OCI-LY7 (cell line): ENCODE measurements around the gene CSNK2A2. TPM values are rescaled to one million over a fixed set of nuclear protein-coding genes. Genes with fewer than 3 reads are reported as not detected.

ENCODE experiments used
- BruUV-seq: library from RNA; stranded (reverse); fragments of 400-500 nt; replicated peaks from 2 replicates; lab custom pipeline; 2021; lab: Mats Ljungman, UMichigan
- CTCF ChIA-PET: fragments of 300-600 bp; sonication (Branson Sonifier 250); formaldehyde crosslinking; loops from one replicate; lab custom pipeline; 2022; ENCODE audit warnings: antibody characterized with exemption; ENCODE audit not compliant: unreplicated experiment; lab: Charles Lee
- POLR2A ChIA-PET: fragments of 300-600 bp; sonication (Branson Sonifier 250); formaldehyde crosslinking; loops from one replicate; lab custom pipeline; 2022; ENCODE audit warnings: antibody characterized with exemption; lab: Charles Lee
- DNase-seq: peaks from one replicate; pipeline ENCODE4 v3.0.0-alpha.2; 2015; ENCODE audit warnings: low spot score
- H2AFZ ChIP-seq: fragments of 200-600 bp; sonication (generic), shearing (Covaris generic); 2 replicates; pipeline ENCODE4 v1.6.1; 2014; ENCODE audit warnings: mild to moderate bottlenecking, antibody characterized with exemption, low read length, moderate library complexity
- H3K27ac ChIP-seq: fragments of 200-600 bp; sonication (generic); 2 replicates; pipeline ENCODE4 v1.5.1; 2014; ENCODE audit warnings: mixed run types, low read depth, mild to moderate bottlenecking, moderate library complexity, low read length, inconsistent platforms; ENCODE audit not compliant: poor library complexity, severe bottlenecking
- H3K36me3 ChIP-seq: fragments of 200-600 bp; sonication (generic); 2 replicates; pipeline ENCODE4 v1.6.1; 2014; ENCODE audit warnings: mild to moderate bottlenecking, antibody characterized with exemption, low read length, moderate library complexity, mixed read lengths; ENCODE audit not compliant: insufficient read depth
- H3K4me1 ChIP-seq: fragments of 200-600 bp; sonication (generic); 2 replicates; pipeline ENCODE4 v1.5.1; 2014; ENCODE audit warnings: mild to moderate bottlenecking, low read length; ENCODE audit not compliant: insufficient read depth, poor library complexity, severe bottlenecking
- H3K4me2 ChIP-seq: fragments of 200-600 bp; sonication (generic); 2 replicates; pipeline ENCODE4 v1.6.1; 2014; ENCODE audit warnings: mild to moderate bottlenecking, low read length
- H3K4me3 ChIP-seq: fragments of 200-600 bp; sonication (generic); 2 replicates; pipeline ENCODE4 v1.5.1; 2014; ENCODE audit warnings: mild to moderate bottlenecking, low read depth, low read length; ENCODE audit not compliant: poor library complexity, severe bottlenecking
- H3K79me2 ChIP-seq: fragments of 200-600 bp; sonication (generic); 2 replicates; pipeline ENCODE4 v1.6.1; 2016; ENCODE audit warnings: low read depth, mild to moderate bottlenecking, low read length, moderate library complexity, mixed read lengths; ENCODE audit not compliant: insufficient read depth
- H3K9me2 ChIP-seq: fragments of 200-600 bp; sonication (generic); 2 replicates; pipeline ENCODE4 v1.6.1; 2016; ENCODE audit warnings: mild to moderate bottlenecking, low read length, mixed read lengths; ENCODE audit not compliant: insufficient read depth
- H3K9me3 ChIP-seq: fragments of 200-600 bp; sonication (generic); 2 replicates; pipeline ENCODE4 v1.6.1; 2014; ENCODE audit warnings: mild to moderate bottlenecking, mixed run types, low read length, mixed read lengths
- H4K20me1 ChIP-seq: fragments of 200-600 bp; sonication (generic); 2 replicates; pipeline ENCODE4 v1.6.1; 2014; ENCODE audit warnings: mild to moderate bottlenecking, antibody characterized with exemption, low read length, moderate library complexity, mixed read lengths; ENCODE audit not compliant: insufficient read depth
- EZH2phosphoT487 ChIP-seq: fragments of 200-600 bp; sonication (generic); IDR thresholded peaks from 2 replicates; pipeline ENCODE4 v1.6.1; 2018; ENCODE audit warnings: low read depth, borderline replicate concordance, mild to moderate bottlenecking, mixed run types, antibody characterized with exemption, low read length, moderate library complexity, mixed read lengths
- intact Hi-C: fragments of 100-400 bp; cut with micrococcal nuclease; formaldehyde crosslinking; loops from one replicate; pipeline ENCODE4 v1.10.0; 2022; ENCODE audit not compliant: unreplicated experiment
- total RNA-seq, 2 experiments: library from RNA; depleted of rRNA in 1 of 2; stranded (reverse); fragments of >200 nt in 1 of 2; shearing (Covaris generic) in 1 of 2; gene quantifications; 2 replicates each; pipeline ENCODE4 v1.2.3, GENCODE V29; 2014 to 2022
- TF ChIP-seq, protein P1 (sequence below): fragments of 200-600 bp; sonication (generic); conservative IDR thresholded peaks from 2 replicates; pipeline ENCODE4 v1.5.1; 2014; ENCODE audit warnings: mild to moderate bottlenecking, antibody characterized with exemption, low read length, moderate library complexity, mixed read lengths

CSNK2A2 gene
- total RNA-seq, 2 experiments from 2014 or later = 28.7 to 106 TPM

DNA sequence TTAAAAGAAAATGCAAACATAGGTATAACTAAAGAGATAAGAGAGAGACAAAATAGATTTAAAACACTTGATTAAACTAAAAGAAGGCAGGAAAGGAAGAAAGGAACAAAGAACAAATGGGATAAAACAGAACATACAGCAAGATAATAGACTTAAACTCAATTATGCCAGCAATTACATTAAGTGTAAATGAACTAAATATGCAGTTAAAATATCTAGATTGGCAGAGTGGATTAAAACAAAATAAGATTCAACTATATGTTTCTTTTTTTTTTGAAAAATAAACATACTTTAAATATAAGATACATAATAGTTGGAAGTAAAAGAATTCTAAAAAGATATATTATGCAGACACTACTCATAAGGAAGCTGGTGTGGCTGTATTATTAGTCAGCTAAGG, 59.1 kb downstream of the CSNK2A2 start:
- Histone ChIP-seq H3K79me2 (no peaks in the 10 kb centered on the region; the same call in 1 of the 2 replicates), H3K4me3 (no peak overlapping the region), H3K4me1 (no peaks in the 10 kb centered on the region), H3K36me3 (0 out of 2 replicates have a peak, but pooled peaks cover 2% of the 10 kb centered on the region), H2AFZ (no peak overlapping the region), H3K9me3 (peaks cover 21% of the 10 kb centered on the region), H3K27ac (no peak overlapping the region), H4K20me1 (no peaks in the 10 kb centered on the region), H3K4me2 (no peak overlapping the region), H3K9me2 (no peaks in the 10 kb centered on the region)
- CTCF ChIA-PET = no interaction called here
- DNase-seq = no peak
- no peak for TF ChIP-seq EZH2phosphoT487
- TF ChIP-seq, protein P1, sequence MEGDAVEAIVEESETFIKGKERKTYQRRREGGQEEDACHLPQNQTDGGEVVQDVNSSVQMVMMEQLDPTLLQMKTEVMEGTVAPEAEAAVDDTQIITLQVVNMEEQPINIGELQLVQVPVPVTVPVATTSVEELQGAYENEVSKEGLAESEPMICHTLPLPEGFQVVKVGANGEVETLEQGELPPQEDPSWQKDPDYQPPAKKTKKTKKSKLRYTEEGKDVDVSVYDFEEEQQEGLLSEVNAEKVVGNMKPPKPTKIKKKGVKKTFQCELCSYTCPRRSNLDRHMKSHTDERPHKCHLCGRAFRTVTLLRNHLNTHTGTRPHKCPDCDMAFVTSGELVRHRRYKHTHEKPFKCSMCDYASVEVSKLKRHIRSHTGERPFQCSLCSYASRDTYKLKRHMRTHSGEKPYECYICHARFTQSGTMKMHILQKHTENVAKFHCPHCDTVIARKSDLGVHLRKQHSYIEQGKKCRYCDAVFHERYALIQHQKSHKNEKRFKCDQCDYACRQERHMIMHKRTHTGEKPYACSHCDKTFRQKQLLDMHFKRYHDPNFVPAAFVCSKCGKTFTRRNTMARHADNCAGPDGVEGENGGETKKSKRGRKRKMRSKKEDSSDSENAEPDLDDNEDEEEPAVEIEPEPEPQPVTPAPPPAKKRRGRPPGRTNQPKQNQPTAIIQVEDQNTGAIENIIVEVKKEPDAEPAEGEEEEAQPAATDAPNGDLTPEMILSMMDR = no peak
- intact Hi-C loops = no loop called here
- POLR2A ChIA-PET = no interaction called here
- BruUV-seq = no TSS peak

DNA sequence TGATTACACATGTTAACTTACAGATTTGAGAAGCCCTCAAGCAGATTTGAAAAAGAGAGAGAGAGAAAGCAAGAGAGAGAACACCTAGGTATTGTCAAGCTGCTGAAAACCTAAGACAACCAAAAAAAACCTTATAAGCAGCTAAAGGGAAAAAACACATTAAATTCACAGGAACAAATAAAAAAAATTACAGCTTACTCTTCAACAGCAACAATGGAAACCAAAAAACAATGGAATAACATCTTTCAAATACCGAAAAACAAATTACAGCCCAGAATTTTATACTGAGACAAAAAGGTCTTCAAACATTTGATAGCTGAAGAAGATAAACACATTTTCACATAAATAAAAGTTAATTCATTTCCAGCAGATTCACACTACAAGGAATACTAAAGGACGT, 60.3 kb downstream of the CSNK2A2 start:
- ChIA-PET POLR2A (interaction anchor here (0.6 kb wide), 1 partner anchor 113 kb away, joined by 5 read pairs; no protein-coding TSS in a partner anchor), CTCF (no interaction called here)
- Histone ChIP-seq H3K9me3 (peaks cover 21% of the 10 kb centered on the region), H3K4me1 (no peaks in the 10 kb centered on the region), H3K9me2 (no peaks in the 10 kb centered on the region), H3K4me2 (no peak overlapping the region), H4K20me1 (no peaks in the 10 kb centered on the region), H3K4me3 (no peak overlapping the region), H3K36me3 (0 out of 2 replicates have a peak, but pooled peaks cover 2% of the 10 kb centered on the region), H2AFZ (no peak overlapping the region), H3K79me2 (no peaks in the 10 kb centered on the region; the same call in 1 of the 2 replicates), H3K27ac (no peak overlapping the region)
- no TSS peak for BruUV-seq
- intact Hi-C loops = no loop called here
- TF ChIP-seq EZH2phosphoT487 = no peak
- TF ChIP-seq, protein P1 = no peak
- DNase-seq = no peak
